Mesenchymal stem cell (in vitro differentiated cells and primary cell): ENCODE data around the gene USP7.
A peak's percentile ranks its signal among the peaks of the same experiment; 100 is the strongest.

Experiments used
- DNase-seq: peaks from one replicate; pipeline ENCODE4 v3.0.0-alpha.2; 2013
- H2AFZ ChIP-seq: one replicate; pipeline ENCODE4 v1.6.1; 2013; ENCODE audit warnings: low read depth, mild to moderate bottlenecking, control low read depth, inconsistent platforms, low read length, moderate library complexity
- H2AK5ac ChIP-seq: 2 replicates; pipeline ENCODE4 v1.6.1; 2013; ENCODE audit warnings: low read length, moderate library complexity, mild to moderate bottlenecking, inconsistent platforms; ENCODE audit not compliant: severe bottlenecking
- H2BK120ac ChIP-seq: one replicate; pipeline ENCODE4 v1.6.1; 2013; ENCODE audit warnings: low read depth, mild to moderate bottlenecking, inconsistent platforms, low read length, moderate library complexity
- H2BK12ac ChIP-seq, 2 experiments: one replicate each; pipeline ENCODE4 v1.6.1; 2013; ENCODE audit warnings: inconsistent platforms in 2 of 2, low read length in 2 of 2, mild to moderate bottlenecking in 2 of 2, moderate library complexity in 2 of 2, control low read depth in 1 of 2
- H2BK15ac ChIP-seq: one replicate; pipeline ENCODE4 v1.6.1; 2013; ENCODE audit warnings: mild to moderate bottlenecking, low read depth, inconsistent platforms; ENCODE audit not compliant: poor library complexity, severe bottlenecking
- H2BK5ac ChIP-seq: 2 replicates; pipeline ENCODE4 v1.6.1; 2013; ENCODE audit warnings: low read depth, mild to moderate bottlenecking, low read length, control low read depth, inconsistent platforms; ENCODE audit not compliant: poor library complexity, severe bottlenecking
- H3K14ac ChIP-seq, 2 experiments: one replicate each; pipeline ENCODE4 v1.6.1; 2013; ENCODE audit warnings: inconsistent platforms in 2 of 2, low read length in 2 of 2, control low read depth in 1 of 2, mild to moderate bottlenecking in 1 of 2, moderate library complexity in 1 of 2
- H3K18ac ChIP-seq, 2 experiments: one replicate each; pipeline ENCODE4 v1.6.1; 2013; ENCODE audit warnings: inconsistent platforms in 2 of 2, low read length in 2 of 2, control low read depth in 1 of 2, low read depth in 1 of 2, mild to moderate bottlenecking in 1 of 2
- H3K23ac ChIP-seq, 2 experiments: one replicate each; pipeline ENCODE4 v1.6.1; 2013; ENCODE audit warnings: inconsistent platforms in 2 of 2, low read length in 2 of 2, mild to moderate bottlenecking in 2 of 2, moderate library complexity in 2 of 2, control low read depth in 1 of 2
- H3K27ac ChIP-seq: 2 replicates; pipeline ENCODE4 v1.5.1; 2013; ENCODE audit warnings: mild to moderate bottlenecking, moderate library complexity, low read length, control low read depth, inconsistent platforms; ENCODE audit not compliant: poor library complexity, severe bottlenecking
- H3K27me3 ChIP-seq, 2 experiments: 2 replicates each; pipeline versions ENCODE4 v1.6.1 to v1.7.0; 2013; ENCODE audit warnings: low read length in 2 of 2, mild to moderate bottlenecking in 2 of 2, moderate library complexity in 2 of 2, control low read depth in 1 of 2, inconsistent platforms in 1 of 2; ENCODE audit not compliant: control insufficient read depth in 1 of 2, insufficient read depth in 1 of 2
- H3K36me3 ChIP-seq, 2 experiments: 2 replicates each; pipeline versions ENCODE4 v1.6.1 to v1.7.0; 2013; ENCODE audit warnings: low read length in 2 of 2, control low read depth in 1 of 2, inconsistent platforms in 1 of 2, low read depth in 1 of 2, mild to moderate bottlenecking in 1 of 2; ENCODE audit not compliant: insufficient read depth in 2 of 2, control insufficient read depth in 1 of 2
- H3K4ac ChIP-seq, 2 experiments: one replicate each; pipeline ENCODE4 v1.6.1; 2013; ENCODE audit warnings: inconsistent platforms in 2 of 2, low read length in 2 of 2, mild to moderate bottlenecking in 2 of 2, moderate library complexity in 2 of 2, control low read depth in 1 of 2, low read depth in 1 of 2
- H3K4me1 ChIP-seq: 2 replicates; pipeline ENCODE4 v1.6.1; 2013; ENCODE audit warnings: low read depth, low read length, control low read depth; ENCODE audit not compliant: control insufficient read depth, insufficient read depth
- H3K4me2 ChIP-seq: 2 replicates; pipeline ENCODE4 v1.6.1; 2013; ENCODE audit warnings: low read length, mild to moderate bottlenecking, inconsistent platforms; ENCODE audit not compliant: poor library complexity, severe bottlenecking
- H3K4me3 ChIP-seq, 2 experiments: 2 replicates each; pipeline versions ENCODE4 v1.5.1 to v1.7.0; 2013; ENCODE audit warnings: low read length in 2 of 2, mild to moderate bottlenecking in 2 of 2, control low read depth in 1 of 2, low read depth in 1 of 2; ENCODE audit not compliant: insufficient read depth in 1 of 2
- H3K79me1 ChIP-seq: replicated peaks from 2 replicates; pipeline ENCODE4 v1.6.1; 2013; ENCODE audit warnings: mild to moderate bottlenecking, control low read depth, low read length, inconsistent platforms; ENCODE audit not compliant: poor library complexity, severe bottlenecking
- H3K9ac ChIP-seq: 2 replicates; pipeline ENCODE4 v1.7.0; 2013; ENCODE audit warnings: mild to moderate bottlenecking, low read length, moderate library complexity
- H3K9me3 ChIP-seq: 2 replicates; pipeline ENCODE4 v1.7.0; 2013; ENCODE audit warnings: mild to moderate bottlenecking, low read length; ENCODE audit not compliant: control insufficient read depth
- H4K8ac ChIP-seq: one replicate; pipeline ENCODE4 v1.6.1; 2013; ENCODE audit warnings: inconsistent platforms, mild to moderate bottlenecking, low read length, moderate library complexity
- H4K91ac ChIP-seq: one replicate; pipeline ENCODE4 v1.6.1; 2013; ENCODE audit warnings: mild to moderate bottlenecking, low read length, inconsistent platforms
- WGBS: methylation state at CpG from one replicate; pipeline ENCODE4 v1.1.7; 2013; ENCODE audit warnings: mixed read lengths; 5-methylcytosine and 5-hydroxymethylcytosine counted together

Gene USP7

DNA sequence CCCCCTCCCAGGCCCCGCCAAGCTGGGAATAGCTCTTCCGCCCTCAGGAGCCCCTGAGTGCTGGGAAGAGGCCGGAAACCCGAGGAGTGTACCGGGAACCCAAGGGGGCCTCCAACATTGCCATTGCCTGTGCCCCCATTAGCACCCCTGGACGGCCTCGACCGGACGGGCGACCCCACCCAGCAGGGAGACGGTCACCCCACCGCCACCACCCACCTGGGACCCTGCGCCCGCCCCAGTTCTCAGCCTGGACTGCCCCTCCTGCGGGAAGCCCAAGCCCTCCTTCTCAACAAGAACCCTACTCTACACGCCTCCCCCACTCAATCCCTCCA, 96.9 kb downstream of the USP7 start:
- Histone ChIP-seq H2AFZ (no peak overlapping the region), H3K27ac (peak overlapping the region; percentile 85), H4K8ac (peak overlapping the region; percentile 94), H2BK5ac (no peak overlapping the region), H3K4me2 (peak overlapping the region; percentile 98), H3K23ac (peak overlapping the region in 1 of 2 experiments; percentile 96), H3K4me1 (peaks cover 52% of the 10 kb centered on the region), H4K91ac (peak overlapping the region; percentile 90), H2BK12ac (peak overlapping the region; percentile 38 to 91), H3K79me1 (no peaks in the 10 kb centered on the region), H3K9ac (peak overlapping the region; percentile 91), H2AK5ac (peak overlapping the region; percentile 67), H3K36me3 (peaks cover 12 to 14% of the 10 kb centered on the region in 2 experiments), H3K9me3 (no peaks in the 10 kb centered on the region), H3K14ac (peak overlapping the region in 1 of 2 experiments; percentile 96), H3K27me3 (no peaks in the 10 kb centered on the region), H2BK15ac (no peak overlapping the region), H2BK120ac (peak overlapping the region; percentile 54), H3K18ac (peak overlapping the region; percentile 84 to 86), H3K4me3 (peak overlapping the region; percentile 77 to 87), H3K4ac (peak overlapping the region; percentile 81 to 92)
- 5% methylated on average over 16 of the region's 16 CpGs for WGBS
- no peak for DNase-seq

DNA sequence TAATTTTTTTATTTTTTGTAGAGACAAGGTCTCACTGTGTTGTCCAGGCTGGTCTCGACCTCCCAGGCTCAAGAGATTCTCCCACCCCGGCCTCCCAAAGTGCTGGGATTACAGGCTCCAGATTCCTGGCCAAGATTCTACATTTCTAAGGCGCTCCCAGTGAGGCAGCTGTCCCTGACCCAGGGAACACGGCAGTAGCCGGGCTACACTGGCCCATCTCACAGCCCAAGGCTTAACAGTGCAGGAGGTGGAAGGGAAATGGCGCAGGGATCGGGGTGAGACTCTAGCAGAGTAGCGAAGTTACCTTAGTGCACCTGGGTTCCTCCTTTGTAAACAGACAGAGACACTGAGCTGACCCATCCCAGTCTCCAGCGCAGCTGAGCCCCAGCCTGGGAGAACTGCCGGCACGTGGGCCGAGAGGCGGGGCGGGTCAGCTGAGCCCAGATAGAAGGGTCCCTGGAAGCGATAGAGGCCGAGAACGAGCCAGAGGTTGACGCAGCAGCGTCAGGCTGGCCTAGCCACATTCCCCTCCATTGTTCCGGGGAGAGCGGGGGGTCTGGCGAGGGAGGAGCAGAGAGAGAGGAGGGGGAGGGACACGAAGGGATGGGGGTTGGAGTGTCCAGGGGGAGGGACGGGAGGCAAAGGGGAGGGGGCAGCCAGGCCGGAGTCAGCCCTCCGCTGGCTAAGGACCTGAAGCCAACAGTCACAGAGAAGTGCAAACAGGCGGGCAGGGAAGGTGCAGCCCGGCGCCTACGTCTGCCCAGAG, 97.4 kb downstream of the USP7 start:
- Histone ChIP-seq H3K27me3 (no peaks in the 10 kb centered on the region), H4K8ac (peak overlapping the region; percentile 94), H3K4me1 (peaks cover 55% of the 10 kb centered on the region), H2BK15ac (peak overlapping the region; percentile 60), H3K36me3 (peaks cover 12 to 14% of the 10 kb centered on the region in 2 experiments), H2BK120ac (peak overlapping the region; percentile 54), H3K14ac (peak overlapping the region in 1 of 2 experiments; percentile 96), H2AFZ (no peak overlapping the region), H3K27ac (peak overlapping the region; percentile 42), H3K79me1 (no peaks in the 10 kb centered on the region), H3K4me2 (peak overlapping the region; percentile 98), H3K4ac (peak overlapping the region; percentile 81 to 92), H3K4me3 (peak overlapping the region; percentile 77 to 87), H3K9ac (peak overlapping the region; percentile 91), H2BK12ac (peak overlapping the region; percentile 38 to 91), H3K23ac (peak overlapping the region in 1 of 2 experiments; percentile 56), H4K91ac (peak overlapping the region; percentile 90), H2AK5ac (no peak overlapping the region), H3K9me3 (no peaks in the 10 kb centered on the region), H2BK5ac (no peak overlapping the region), H3K18ac (peak overlapping the region; percentile 84 to 86)
- WGBS = 21% methylated on average over 30 of the region's 30 CpGs
- peak; percentile 51 for DNase-seq

DNA sequence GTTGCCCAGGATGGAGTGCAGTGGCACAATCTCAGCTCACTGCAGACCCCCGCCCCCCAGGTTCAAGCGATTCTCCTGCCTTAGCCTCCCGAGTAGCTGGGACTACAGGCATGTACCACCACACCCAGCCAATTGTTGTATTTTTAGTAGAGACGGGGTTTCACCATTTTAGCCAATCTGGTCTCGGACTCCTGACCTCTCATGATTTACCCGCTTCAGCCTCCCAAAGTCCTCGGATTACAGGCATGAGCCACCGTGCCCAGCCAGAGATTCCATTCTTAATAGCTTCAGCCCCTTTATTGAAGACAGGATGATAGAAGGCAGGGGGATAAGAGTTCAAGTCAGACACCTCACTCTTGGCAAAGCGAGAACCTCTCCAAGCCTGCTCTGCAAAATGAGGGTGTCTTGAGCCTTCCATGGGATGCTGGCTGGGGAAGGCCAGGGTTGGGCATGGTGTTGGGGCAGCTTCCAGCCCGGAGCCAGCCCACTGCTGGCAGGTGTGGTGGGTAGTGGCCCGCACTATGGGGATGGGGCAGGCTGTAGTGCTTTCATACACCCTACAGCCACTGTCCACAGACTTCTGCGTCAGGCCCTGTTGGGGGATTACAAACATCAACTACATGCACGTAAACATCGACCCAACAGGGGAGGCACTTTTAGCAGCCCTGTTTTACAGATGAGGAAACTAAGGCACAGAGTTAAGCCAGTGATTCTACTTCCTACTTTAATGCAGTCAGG, 98.4 kb downstream of the USP7 start:
- DNase-seq = no peak
- H4K8ac ChIP-seq = no peak overlapping the region
- H3K4me1 ChIP-seq = peaks cover 58% of the 10 kb centered on the region
- peak overlapping the region in 1 of 2 experiments; percentile 0 for H3K14ac ChIP-seq
- H2AK5ac ChIP-seq = no peak overlapping the region
- no peak overlapping the region for H3K18ac ChIP-seq
- H2BK120ac ChIP-seq = no peak overlapping the region
- H3K4me3 ChIP-seq = peak overlapping the region in 1 of 2 experiments; percentile 87
- no peak overlapping the region for H3K27ac ChIP-seq
- H3K4me2 ChIP-seq = no peak overlapping the region
- no peaks in the 10 kb centered on the region for H3K27me3 ChIP-seq
- H2BK15ac ChIP-seq = no peak overlapping the region
- no peaks in the 10 kb centered on the region for H3K79me1 ChIP-seq
- H3K36me3 ChIP-seq = peaks cover 12 to 14% of the 10 kb centered on the region in 2 experiments
- H2AFZ ChIP-seq = no peak overlapping the region
- H3K23ac ChIP-seq = no peak overlapping the region
- H4K91ac ChIP-seq = peak overlapping the region; percentile 48
- H2BK12ac ChIP-seq = no peak overlapping the region
- peak overlapping the region; percentile 91 for H3K9ac ChIP-seq
- WGBS = 94% methylated on average over 13 of the region's 14 CpGs
- no peaks in the 10 kb centered on the region for H3K9me3 ChIP-seq
- no peak overlapping the region for H2BK5ac ChIP-seq
- H3K4ac ChIP-seq = no peak overlapping the region
